T-helper 22 cell (primary cell): Measurements from ENCODE around the gene SLC7A1.

Source experiments
- DNase-seq: peaks from one replicate; pipeline ENCODE4 v3.0.0-alpha.2; 2020; ENCODE audit warnings: low read depth

SLC7A1 gene

DNA sequence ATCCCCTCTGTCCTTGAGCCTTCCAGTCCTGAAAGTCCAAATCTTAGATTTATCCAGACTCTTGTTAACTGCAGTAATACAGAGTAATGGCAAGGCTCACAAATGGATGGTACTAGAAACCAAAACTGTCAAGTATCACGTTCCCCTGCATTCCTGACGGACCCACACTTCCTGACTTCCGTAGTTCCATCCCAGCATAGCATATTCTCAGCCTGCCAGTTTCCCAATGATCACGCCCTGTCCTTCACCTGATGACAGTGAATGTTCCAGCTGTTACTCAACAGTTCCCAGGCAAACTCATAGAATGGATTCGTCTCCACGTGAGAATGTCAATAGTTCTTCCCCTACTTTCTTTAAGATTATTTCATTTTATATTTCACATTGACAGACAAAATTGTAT is 33.6 kb downstream of the SLC7A1 start:
- no peak for DNase-seq

GRCh38 chr13:29556742-29557141 is 38.7 kb downstream of the SLC7A1 start:
- DNase-seq, result no peak

- DNase-seq, result no peak
These were observed 44.3 kb downstream of the SLC7A1 start for GRCh38 chr13:29551214-29551613.

DNA sequence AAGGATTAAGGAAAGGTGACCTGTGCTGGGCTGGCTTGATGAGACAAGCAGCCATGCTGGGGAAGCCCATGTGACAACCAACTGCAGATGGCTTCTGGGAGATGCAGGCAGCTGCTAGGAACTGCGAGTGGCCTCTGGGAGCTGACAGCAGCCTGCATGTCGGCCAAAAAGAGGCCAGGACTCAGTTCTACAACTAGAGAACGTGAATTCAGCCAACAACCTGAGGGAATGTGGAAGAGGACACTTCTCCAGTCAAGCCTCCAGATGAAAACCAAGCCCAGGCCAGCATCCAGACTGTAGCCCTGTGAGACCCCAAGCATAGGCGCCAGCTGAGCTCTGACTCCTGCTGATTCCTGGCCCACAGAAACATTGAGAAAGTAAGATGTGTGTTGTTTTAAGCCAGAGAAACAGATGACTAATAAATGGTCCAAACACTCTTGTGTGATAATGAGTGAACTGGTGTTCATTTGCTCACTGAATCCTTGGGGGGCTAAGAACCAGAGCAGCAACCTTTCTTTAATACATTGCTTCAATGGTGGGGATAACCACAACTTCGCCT is 45.0 kb downstream of the SLC7A1 start:
- no peak for DNase-seq

DNA sequence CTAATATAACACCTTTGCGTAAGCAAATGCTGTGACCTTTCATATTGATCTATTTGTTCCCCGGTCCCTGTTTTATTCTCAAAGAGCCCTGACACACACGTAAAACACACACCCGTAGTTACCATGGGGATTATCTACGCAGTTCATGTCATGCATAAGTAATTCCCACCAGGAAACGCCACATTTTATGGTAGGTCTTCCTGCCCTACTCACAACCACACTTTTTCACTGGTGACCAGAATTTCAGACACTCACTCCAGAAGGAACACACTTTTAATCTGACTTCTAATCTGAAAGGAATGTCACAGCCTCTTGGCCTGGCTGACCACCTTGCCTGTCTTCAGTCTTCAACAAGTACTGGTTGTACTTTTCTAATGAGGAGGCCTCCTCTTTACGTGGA is 46.8 kb downstream of the SLC7A1 start:
- DNase-seq, result no peak

- DNase-seq, result no peak
These were observed 48.3 kb downstream of the SLC7A1 start for GRCh38 chr13:29547153-29547552.

DNA sequence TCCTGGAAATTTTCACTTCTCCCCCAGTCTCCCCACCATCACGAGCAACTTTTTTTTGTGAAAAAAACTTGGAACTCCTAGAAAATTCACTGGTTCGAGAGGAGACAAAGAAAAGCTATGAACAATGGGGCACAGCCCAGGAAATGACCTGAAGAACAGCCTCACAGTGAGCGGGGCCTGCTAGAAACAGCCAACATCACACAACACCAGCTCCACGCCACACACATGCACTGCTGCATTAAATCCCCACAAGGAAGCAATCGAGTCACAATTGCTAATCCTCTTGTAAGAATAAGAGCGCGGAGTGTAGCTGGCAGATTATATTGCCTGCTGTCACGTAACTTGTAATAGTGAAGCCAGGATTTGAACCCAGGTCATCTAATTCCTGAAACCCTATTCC is 48.8 kb downstream of the SLC7A1 start:
- DNase-seq, result no peak

GRCh38 chr13:29545988-29546387 is 49.5 kb downstream of the SLC7A1 start:
- no peak for DNase-seq

GRCh38 chr13:29543230-29544215 is 52.0 kb downstream of the SLC7A1 start:
- DNase-seq, result no peak

DNA sequence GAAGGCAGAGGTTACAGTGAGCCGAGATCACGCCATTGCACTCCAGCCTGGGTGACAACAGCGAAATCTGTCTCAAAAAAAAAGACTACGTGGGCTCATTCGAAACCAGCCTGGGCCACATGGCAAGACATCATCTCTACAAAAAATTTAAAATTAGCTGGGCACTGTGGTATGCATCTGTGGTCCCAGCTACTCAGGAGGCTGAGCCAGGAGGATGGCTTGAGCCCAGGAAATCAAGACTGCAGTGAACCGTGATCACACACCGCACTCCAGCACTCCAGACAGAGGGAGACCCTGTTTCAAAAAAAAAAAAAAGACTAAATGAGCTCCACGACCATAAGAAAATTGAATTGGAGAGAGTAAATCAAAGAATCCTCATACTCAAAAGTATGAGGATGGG is 53.1 kb downstream of the SLC7A1 start:
- no peak for DNase-seq

DNA sequence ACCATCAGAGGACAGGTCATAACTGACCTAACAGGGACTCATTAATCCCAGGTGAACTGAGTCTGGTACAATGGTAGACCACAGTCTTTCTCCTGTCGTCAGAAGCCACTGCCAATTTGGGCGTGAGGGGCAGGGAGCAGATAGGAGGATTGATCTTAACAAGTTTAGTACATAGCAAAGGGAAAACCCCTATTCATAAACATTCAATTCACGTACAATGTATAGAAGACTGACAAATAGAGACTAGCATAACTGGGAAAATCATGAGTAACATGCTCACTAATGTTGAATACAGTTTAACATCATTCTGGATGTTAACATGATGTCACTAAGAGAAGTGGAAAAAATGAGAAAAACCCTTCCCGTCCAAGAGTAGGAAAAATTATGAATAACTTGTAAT is 54.1 kb downstream of the SLC7A1 start:
- no peak for DNase-seq

- no peak for DNase-seq
These were observed 54.7 kb downstream of the SLC7A1 start for GRCh38 chr13:29540799-29541198.

- no peak for DNase-seq
These were observed 55.2 kb downstream of the SLC7A1 start for GRCh38 chr13:29540334-29540733.

GRCh38 chr13:29539856-29540255 is 55.6 kb downstream of the SLC7A1 start:
- DNase-seq, result no peak

DNA sequence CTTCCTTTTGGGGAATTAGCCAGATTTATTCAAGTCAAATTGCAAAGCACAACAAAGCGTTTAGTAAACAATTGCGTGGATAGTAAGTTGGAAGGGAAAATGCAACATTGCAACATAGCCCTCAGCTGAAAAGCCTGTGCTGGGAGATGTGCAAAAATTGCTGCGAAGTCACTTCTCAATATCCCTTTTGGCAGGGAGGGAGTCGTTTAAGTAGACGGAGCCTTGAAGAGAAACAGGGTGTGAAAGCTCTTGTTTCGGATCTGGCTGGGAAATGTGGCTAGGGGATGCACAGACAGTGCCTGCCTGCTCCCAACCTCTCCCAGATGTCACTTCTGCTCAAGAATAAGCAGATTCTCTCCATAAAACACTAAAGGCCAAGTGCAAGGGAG is 56.8 kb downstream of the SLC7A1 start:
- no peak for DNase-seq

DNA sequence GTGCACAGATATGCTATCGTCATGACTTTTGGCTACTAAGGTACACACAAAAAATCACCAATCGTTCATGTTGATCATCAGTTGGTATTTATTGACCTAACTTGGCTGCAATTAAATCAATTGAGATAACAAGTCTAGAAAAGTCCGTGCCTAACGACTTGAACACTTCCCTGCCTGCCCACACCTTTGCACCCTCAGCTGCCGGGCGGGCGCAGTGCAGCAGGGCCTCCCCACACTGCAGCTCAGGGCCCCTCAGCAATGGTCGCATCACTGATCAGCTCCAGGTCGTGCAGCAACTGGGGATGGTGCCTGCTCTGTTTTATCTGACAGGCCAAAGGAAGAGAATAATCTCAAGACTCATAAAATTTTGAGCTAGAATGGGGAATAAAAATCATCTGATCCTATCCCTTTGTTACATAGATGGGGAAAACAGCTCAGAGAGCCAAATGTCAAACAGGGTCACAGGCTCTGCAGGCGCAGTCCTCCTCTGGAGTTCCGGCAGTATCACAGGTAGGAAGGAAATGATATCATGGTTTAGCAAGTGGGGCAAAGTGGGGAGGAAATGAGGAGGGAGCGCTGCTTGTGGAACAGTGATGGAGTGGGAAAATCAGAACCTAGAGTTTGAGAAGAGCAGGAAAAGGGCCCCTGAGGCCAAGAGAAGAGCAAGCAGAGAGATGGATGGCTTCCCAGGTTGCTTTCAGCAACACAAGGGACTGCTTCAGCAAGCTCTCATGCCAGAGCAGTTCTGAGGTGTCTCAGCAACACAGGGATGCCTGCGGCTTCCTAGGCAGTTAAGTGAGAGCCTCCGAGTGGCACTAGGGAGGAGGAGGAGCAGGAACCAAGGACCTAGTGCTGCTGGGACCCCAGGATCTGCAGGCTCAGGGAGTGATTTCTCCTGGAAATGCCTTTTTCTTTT is 57.5 kb downstream of the SLC7A1 start:
- no peak for DNase-seq

DNA sequence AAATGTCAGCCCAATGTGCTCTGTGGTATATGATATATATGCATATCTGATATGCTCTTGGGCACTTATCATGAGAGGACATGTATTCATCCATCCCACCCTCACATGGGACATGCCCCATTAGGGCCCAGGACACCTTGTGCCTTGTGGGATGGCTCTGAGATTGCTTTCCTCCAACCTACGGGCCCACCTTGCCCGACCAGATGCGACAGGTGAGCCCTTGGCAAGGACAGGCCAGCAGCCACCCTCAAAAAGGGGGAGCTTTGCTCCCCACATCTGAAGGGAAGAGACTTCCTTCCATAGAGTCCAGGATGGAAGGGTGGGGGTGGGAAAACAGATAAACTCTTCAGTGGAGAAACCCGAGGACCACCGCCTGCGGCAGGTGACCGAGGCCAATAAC is 58.6 kb downstream of the SLC7A1 start:
- DNase-seq, result no peak

DNA sequence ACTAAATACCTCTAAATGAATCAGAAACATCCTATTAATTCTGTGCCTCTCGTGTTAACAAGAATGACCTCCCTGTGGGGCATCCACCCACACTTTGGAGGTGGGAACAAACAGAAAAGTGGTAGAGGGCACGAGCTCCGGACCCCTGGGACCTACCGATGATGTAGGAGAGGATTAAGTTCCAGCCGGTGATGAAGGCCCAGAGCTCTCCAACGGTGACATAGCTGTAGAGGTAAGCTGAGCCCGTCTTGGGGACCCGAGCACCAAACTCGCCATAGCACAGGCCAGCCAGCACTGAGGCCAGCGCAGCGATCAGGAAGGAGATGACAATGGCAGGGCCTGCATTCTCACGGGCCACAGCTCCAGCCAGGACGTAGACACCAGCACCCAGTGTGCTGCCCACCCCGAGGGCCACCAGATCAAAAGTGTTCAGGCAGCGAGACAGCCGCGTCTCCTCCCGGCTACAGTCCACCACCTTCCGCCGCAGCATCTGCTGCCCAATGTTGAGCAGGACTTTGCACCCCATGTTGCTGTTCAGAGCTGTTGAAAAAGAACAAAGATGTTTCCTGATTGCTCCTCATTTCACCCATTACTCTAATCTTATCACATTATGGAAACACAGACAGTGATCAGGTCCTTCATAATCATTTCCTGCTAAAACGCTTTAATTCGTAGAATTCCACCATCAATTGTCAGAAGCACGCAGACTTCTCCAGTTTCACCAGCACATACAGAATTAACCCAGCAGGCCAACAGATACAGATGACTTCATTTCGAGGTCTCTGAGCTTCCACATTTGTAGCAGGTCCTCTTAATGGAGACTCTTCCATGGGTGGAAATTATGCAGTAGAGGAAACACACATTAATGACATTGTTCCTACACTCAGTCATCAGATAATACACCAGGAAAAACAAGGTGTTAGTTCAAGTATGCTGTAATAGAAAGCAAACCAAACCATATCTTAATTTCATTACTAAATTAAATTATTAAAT is 59.5 kb downstream of the SLC7A1 start:
- DNase-seq, result no peak

- DNase-seq, result no peak
These were observed 61.4 kb downstream of the SLC7A1 start for GRCh38 chr13:29534083-29534482.

DNA sequence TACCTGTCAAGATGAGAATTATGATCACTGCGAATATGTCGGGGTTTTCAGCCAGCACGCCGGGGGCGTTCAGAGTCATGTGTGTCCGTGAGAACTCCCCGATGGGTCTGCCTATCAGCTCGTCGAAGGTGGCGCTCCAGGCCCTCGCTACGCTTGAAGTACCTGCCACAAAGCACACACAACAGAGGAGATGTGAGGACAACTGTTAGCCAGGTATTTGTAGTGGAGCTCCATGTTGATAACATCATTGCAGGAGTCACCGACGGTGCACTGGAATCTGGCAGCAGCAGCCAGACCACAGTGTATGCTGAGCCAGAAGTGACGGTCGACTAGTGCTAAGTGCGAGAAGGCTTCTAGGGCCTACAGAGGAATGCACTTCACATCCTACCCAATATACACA is 62.7 kb downstream of the SLC7A1 start:
- no peak for DNase-seq

GRCh38 chr13:29532116-29532515 is 63.4 kb downstream of the SLC7A1 start:
- DNase-seq, result no peak
